ENCODE results near the gene TMEM156. TPM values are rescaled to one million over a fixed set of nuclear protein-coding genes. Genes with fewer than 3 reads are reported as not detected.

Gene TMEM156
- polyA plus RNA-seq, 1 of the 3 experiments (the other 2 are of a cell fraction): 0.13 TPM

GRCh38 chr4:39056023-39056422 is 23.8 kb upstream of the TMEM156 start:
- no peak overlapping the region for H3K9ac ChIP-seq
- no peak overlapping the region for H3K4me3 ChIP-seq (ENCODE audit: low read depth in 2 of 2, low read length in 1 of 2)
- peaks cover 2 to 14% of the 10 kb centered on the region in 2 experiments; a peak in 3 of 4 replicates for H3K4me1 ChIP-seq (ENCODE audit: control insufficient read depth in 1 of 2, insufficient read depth in 2 of 2, low read depth in 1 of 2, low read length in 1 of 2)
- no peak overlapping the region for H3K27ac ChIP-seq (ENCODE audit: low read depth in 2 of 2, low read length in 1 of 2)
- 99% methylated on average over 5 of the region's 5 CpGs for WGBS (ENCODE audit: low lambda C conversion rate)
- POLR2A ChIA-PET: no interaction called here
- CTCF ChIA-PET: interaction anchor here (2.3 kb wide), 1 partner anchor 15 kb away, joined by 7 read pairs; no protein-coding TSS in a partner anchor
- no peaks in the 10 kb centered on the region for H3K9me3 ChIP-seq
- H4K20me1 ChIP-seq (ENCODE audit: insufficient read depth): peaks cover 10% of the 10 kb centered on the region; the same call in 1 of the 2 replicates
- no peak for DNase-seq
- no peaks in the 10 kb centered on the region for H3K27me3 ChIP-seq (ENCODE audit: insufficient read depth)
- no peaks in the 10 kb centered on the region for H3F3A ChIP-seq (replicated peaks; ENCODE audit: insufficient read depth)
- no peaks in the 10 kb centered on the region for H3K9me2 ChIP-seq
- no peak overlapping the region for H3K4me2 ChIP-seq
- H3K79me2 ChIP-seq (ENCODE audit: insufficient read depth): peaks cover 91% of the 10 kb centered on the region
- no peaks in the 10 kb centered on the region for H3K36me3 ChIP-seq (replicated peaks in 1 of 2; ENCODE audit: control insufficient read depth in 1 of 2, insufficient read depth in 2 of 2, low read length in 1 of 2)
- TF ChIP-seq RCOR1 (IDR thresholded peaks at IDR 0.05; ENCODE audit: low read length) (no peak), REST (IDR thresholded peaks at IDR 0.05; ENCODE audit: low read depth, low read length) (no peak), PBX3 (IDR thresholded peaks at IDR 0.05) (no peak), TEAD4 (IDR thresholded peaks at IDR 0.05; ENCODE audit: borderline replicate concordance, insufficient read depth) (no peak), MEF2A (IDR thresholded peaks at IDR 0.05; ENCODE audit: borderline replicate concordance, low read depth) (no peak), ZBTB33 (IDR thresholded peaks at IDR 0.05; ENCODE audit: borderline replicate concordance, low read depth) (no peak), MXI1 (IDR thresholded peaks at IDR 0.05; ENCODE audit: low read depth, low read length) (no peak), SMC3 (IDR thresholded peaks at IDR 0.05; ENCODE audit: low read depth, low read length) (no peak), GATA2 (CRISPR knock-in tag; IDR thresholded peaks at IDR 0.05) (no peak), TAF1 (IDR thresholded peaks at IDR 0.05; ENCODE audit: borderline replicate concordance, low read depth, low read length) (no peak), CHD2 (IDR thresholded peaks at IDR 0.05; ENCODE audit: low read length, partially characterized antibody) (no peak), IRF3 (IDR thresholded peaks at IDR 0.05; ENCODE audit: low read depth, low read length) (no peak), CTCF (IDR thresholded peaks at IDR 0.05) (no peak), RXRA (IDR thresholded peaks at IDR 0.05; ENCODE audit: borderline replicate concordance, low read depth) (no peak), FOSL2 (IDR thresholded peaks at IDR 0.05; ENCODE audit: borderline replicate concordance, low read depth) (no peak)
- no peak overlapping the region for H2AFZ ChIP-seq (ENCODE audit: low read depth)
